GDM1 (cell line): ENCODE measurements around the gene CFAP92.

ENCODE experiments used
- DNase-seq: peaks from one replicate; lab custom pipeline; 2025; lab: John Stamatoyannopoulos, UW

CFAP92 gene

GRCh38 chr3:128993461-128994172 is at the start of gene CFAP92:
CFAP92 (minus strand) TSS chr3:128994076; CDS start chr3:128993304, 772 bp downstream.
- DNase-seq = no peak

GRCh38 chr3:129040579-129041300 is 46.9 kb upstream of the CFAP92 start:
- no peak for DNase-seq

GRCh38 chr3:129040039-129040336 is 46.1 kb upstream of the CFAP92 start:
- no peak for DNase-seq

GRCh38 chr3:129039271-129040038 is 45.6 kb upstream of the CFAP92 start:
- no peak for DNase-seq

- no peak for DNase-seq
These were observed 44.4 kb upstream of the CFAP92 start for GRCh38 chr3:129038121-129038855.

- no peak for DNase-seq
These were observed 43.2 kb upstream of the CFAP92 start for GRCh38 chr3:129037093-129037419.

GRCh38 chr3:129036222-129037092 is 42.6 kb upstream of the CFAP92 start:
- no peak for DNase-seq

- DNase-seq = peak; percentile 16
These were observed 41.7 kb upstream of the CFAP92 start for GRCh38 chr3:129035360-129036221.

GRCh38 chr3:129034642-129035041 is 40.8 kb upstream of the CFAP92 start:
- DNase-seq = no peak

GRCh38 chr3:129033633-129034321 is 39.9 kb upstream of the CFAP92 start:
- no peak for DNase-seq

- no peak for DNase-seq
These were observed 39.3 kb upstream of the CFAP92 start for GRCh38 chr3:129033151-129033550.

GRCh38 chr3:129032716-129033115 is 38.8 kb upstream of the CFAP92 start:
- DNase-seq = no peak

- no peak for DNase-seq
These were observed 37.8 kb upstream of the CFAP92 start for GRCh38 chr3:129031476-129032215.

GRCh38 chr3:129030611-129031010 is 36.7 kb upstream of the CFAP92 start:
- no peak for DNase-seq

- DNase-seq = no peak
These were observed 35.0 kb upstream of the CFAP92 start for GRCh38 chr3:129028866-129029265.

- no peak for DNase-seq
These were observed 33.6 kb upstream of the CFAP92 start for GRCh38 chr3:129027544-129027880.

GRCh38 chr3:129026728-129027543 is 33.1 kb upstream of the CFAP92 start:
- no peak for DNase-seq

GRCh38 chr3:129025691-129026435 is 32.0 kb upstream of the CFAP92 start:
- DNase-seq = no peak
